Kidney (tissue), 14 donors: ENCODE results near the gene FIGNL2. TPM values are rescaled to one million over a fixed set of nuclear protein-coding genes. Genes with fewer than 3 reads are reported as not detected.

Experiments
- DNase-seq, 5 donors: peaks; one replicate each; pipeline ENCODE4 v3.0.0-alpha.2; 2013 to 2020
- FAIRE-seq: peaks from 2 replicates; lab custom pipeline; 2012; peaks lifted over from hg19 to GRCh38; lab: Jason Lieb, UNC
- H3K27ac ChIP-seq, 2 donors: one replicate each; pipeline ENCODE4 v1.7.0; 2013; ENCODE audit warnings: low read depth in 2 of 2, low read length in 2 of 2, inconsistent platforms in 1 of 2
- H3K27me3 ChIP-seq: one replicate; pipeline ENCODE4 v1.7.1; 2013; ENCODE audit warnings: low read length, inconsistent platforms; ENCODE audit not compliant: control insufficient read depth, insufficient read depth
- H3K36me3 ChIP-seq, 3 donors: one replicate each; pipeline versions ENCODE4 v1.7.0 to v1.7.1; 2013; ENCODE audit warnings: low read length in 3 of 3, control low read depth in 1 of 3, inconsistent platforms in 1 of 3; ENCODE audit not compliant: insufficient read depth in 3 of 3, control insufficient read depth in 2 of 3
- H3K4me1 ChIP-seq, 3 donors: one replicate each; pipeline versions ENCODE4 v1.7.0 to v1.7.1; 2013; ENCODE audit warnings: low read length in 3 of 3, inconsistent platforms in 1 of 3, low read depth in 1 of 3; ENCODE audit not compliant: control insufficient read depth in 2 of 3, insufficient read depth in 2 of 3
- H3K4me3 ChIP-seq, 3 donors: one replicate each; pipeline versions ENCODE4 v1.7.0 to v1.8.1; 2013; ENCODE audit warnings: low read length in 3 of 3, control low read depth in 1 of 3, inconsistent platforms in 1 of 3
- H3K9ac ChIP-seq, 3 donors: one replicate each; pipeline versions ENCODE4 v1.7.0 to v1.7.1; 2013; ENCODE audit warnings: low read length in 3 of 3, control low read depth in 1 of 3, inconsistent platforms in 1 of 3
- H3K9me3 ChIP-seq, 3 donors: one replicate each; pipeline versions ENCODE4 v1.7.0 to v1.7.1; 2013; ENCODE audit warnings: low read length in 3 of 3, control low read depth in 1 of 3, inconsistent platforms in 1 of 3; ENCODE audit not compliant: control insufficient read depth in 2 of 3, insufficient read depth in 1 of 3
- intact Hi-C: fragments of 100-400 bp; cut with DNase I; formaldehyde crosslinking; loops from one replicate; pipeline ENCODE4 v1.11.1; 2022
- polyA plus RNA-seq: library from polyadenylated mRNA; stranded (reverse); fragments of 350-450 nt; fragmentation: Illumina TruSeq; extraction: RNeasy Lipid Tissue Mini Kit (QIAGEN cat#74804); gene quantifications from one replicate; pipeline ENCODE4 v1.2.3, GENCODE V29; 2014; ENCODE audit warnings: low read depth, low replicate concordance; ENCODE audit not compliant: insufficient read depth
- total RNA-seq: library from RNA; stranded (reverse); fragmentation: NEBNext Ultra II Directional; extraction: Animal tissue kit (Norgen Biotek cat#: 25700); gene quantifications from one replicate; pipeline ENCODE4 v1.2.1, GENCODE V29; 2021
- TF ChIP-seq, protein P1 (sequence below): IDR thresholded peaks from 3 replicates; pipeline ENCODE4 v1.5.1; 2012; ENCODE audit warnings: mild to moderate bottlenecking, moderate library complexity, borderline replicate concordance; ENCODE audit not compliant: insufficient read depth; ENCODE audit errors: extremely low read depth
- donor health status: control.
- donor health status: control.
- donor health status: control.
- donor health status: control.
- donor health status: control.
- donor health status: DM: yes; HTN: yes; CAD: no.
- donor health status: Normal renal cell carcinoma (clear cell type).

The FIGNL2 gene
- total and polyA plus RNA-seq, 2 donors from 2014 or later, result 3.1 to 6.1 TPM

DNA sequence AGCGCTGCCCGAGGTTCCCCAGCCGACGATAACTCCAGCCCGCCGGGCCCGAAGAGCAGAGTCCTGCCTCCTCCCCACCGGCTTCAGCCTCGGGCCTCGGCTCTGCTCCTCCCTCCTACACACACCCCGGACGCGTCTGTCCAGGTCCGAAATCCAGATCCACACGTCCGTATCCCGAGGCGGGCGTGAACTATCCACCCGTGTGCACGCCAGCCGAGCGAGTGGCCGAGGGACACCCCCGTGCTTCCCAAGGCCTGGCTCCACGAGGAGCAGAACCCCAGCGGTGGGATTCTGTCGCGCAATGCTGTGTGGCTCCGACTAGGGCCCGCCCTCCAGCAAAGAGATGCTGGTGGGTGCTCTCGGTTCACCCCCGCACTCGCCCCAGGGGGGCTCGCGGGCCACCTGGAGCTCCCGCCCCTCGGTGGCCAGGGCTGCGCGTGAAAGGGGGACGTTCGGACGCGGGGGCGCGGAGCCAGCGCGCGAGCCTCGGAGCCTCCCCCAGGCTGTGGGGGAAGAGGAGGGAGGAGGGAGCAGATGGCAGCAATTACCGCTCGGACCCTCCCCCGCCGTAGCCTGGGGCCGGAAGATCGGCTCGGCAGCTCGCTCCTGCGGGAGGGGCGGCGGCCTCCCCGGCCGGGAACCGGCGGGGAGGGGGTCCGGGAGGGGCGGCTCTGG, 20.4 kb upstream of the FIGNL2 start:
- peak overlapping the region in 2 of 3 donors; percentile 8 to 46 for H3K4me3 ChIP-seq
- H3K9ac ChIP-seq, result peak overlapping the region in 1 of 3 donors; percentile 34
- no peaks in the 10 kb centered on the region for H3K9me3 ChIP-seq
- no peak for FAIRE-seq
- intact Hi-C loops, result no loop called here
- H3K27me3 ChIP-seq, result no peaks in the 10 kb centered on the region
- TF ChIP-seq, protein P1, sequence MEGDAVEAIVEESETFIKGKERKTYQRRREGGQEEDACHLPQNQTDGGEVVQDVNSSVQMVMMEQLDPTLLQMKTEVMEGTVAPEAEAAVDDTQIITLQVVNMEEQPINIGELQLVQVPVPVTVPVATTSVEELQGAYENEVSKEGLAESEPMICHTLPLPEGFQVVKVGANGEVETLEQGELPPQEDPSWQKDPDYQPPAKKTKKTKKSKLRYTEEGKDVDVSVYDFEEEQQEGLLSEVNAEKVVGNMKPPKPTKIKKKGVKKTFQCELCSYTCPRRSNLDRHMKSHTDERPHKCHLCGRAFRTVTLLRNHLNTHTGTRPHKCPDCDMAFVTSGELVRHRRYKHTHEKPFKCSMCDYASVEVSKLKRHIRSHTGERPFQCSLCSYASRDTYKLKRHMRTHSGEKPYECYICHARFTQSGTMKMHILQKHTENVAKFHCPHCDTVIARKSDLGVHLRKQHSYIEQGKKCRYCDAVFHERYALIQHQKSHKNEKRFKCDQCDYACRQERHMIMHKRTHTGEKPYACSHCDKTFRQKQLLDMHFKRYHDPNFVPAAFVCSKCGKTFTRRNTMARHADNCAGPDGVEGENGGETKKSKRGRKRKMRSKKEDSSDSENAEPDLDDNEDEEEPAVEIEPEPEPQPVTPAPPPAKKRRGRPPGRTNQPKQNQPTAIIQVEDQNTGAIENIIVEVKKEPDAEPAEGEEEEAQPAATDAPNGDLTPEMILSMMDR, result no peak
- peaks cover 2 to 22% (median 6%) of the 10 kb centered on the region in 3 donors for H3K4me1 ChIP-seq
- no peak overlapping the region for H3K27ac ChIP-seq
- peak; percentile 67 to 85 (median 81) for DNase-seq
- no peaks in the 10 kb centered on the region for H3K36me3 ChIP-seq

DNA sequence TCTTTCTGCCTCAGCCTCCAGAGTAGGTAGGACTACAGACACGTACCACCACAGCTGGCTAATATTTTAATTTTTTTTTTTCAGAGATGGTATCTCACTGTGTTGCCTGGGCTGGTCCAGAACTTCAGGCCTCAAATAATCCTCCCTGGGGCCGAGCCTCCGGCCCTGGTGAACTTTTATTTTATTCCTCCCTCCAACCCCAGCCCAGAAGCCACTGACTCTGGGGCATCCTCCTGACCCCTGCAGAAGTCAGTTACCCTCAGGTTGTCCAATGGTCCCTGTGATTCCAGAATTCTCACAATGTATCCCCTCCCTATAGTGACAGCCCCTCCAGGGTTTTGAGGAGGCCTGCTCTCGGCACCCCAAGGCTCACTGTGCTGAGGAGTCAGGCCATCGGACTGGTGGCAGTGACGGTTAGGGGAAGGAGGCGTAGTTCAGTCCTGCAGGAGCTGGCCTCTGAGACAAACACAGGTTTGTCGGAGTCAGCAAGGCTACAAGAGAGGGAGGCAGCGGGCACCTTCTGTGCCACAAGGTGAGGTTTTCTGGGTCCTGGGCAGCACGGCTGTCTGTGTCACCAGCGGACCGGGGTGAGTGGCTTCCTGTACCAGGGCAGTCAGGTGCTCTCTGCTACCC, 19.4 kb upstream of the FIGNL2 start:
- H3K4me1 ChIP-seq, result peaks cover 0 to 27% (median 2%) of the 10 kb centered on the region in 3 donors
- H3K4me3 ChIP-seq, result no peak overlapping the region
- TF ChIP-seq, protein P1, result no peak
- FAIRE-seq, result no peak
- DNase-seq, result peak in 2 of 5 donors; percentile 45 to 69
- H3K9ac ChIP-seq, result no peak overlapping the region
- no peaks in the 10 kb centered on the region for H3K9me3 ChIP-seq
- H3K36me3 ChIP-seq, result no peaks in the 10 kb centered on the region
- H3K27me3 ChIP-seq, result no peaks in the 10 kb centered on the region
- intact Hi-C loops, result no loop called here
- H3K27ac ChIP-seq, result no peak overlapping the region

DNA sequence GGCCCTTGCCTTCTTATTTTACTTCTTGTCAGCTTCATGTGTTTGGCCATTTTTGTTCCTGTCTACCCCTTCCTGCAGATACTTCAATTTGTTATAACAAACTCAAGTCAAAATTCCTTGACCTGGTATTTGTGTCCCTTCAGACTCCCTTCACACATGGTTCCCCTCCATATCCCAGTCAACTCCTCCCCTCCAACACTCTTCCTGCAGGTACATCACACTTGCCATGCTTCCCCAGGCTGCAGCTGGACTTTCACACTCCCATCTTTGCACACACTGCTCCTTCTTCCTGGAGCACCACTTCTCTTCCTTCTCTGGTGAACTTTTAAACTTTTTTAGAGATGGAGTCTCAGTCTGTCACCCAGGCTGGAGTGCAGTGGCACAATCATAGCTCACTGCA, 18.9 kb upstream of the FIGNL2 start:
- Histone ChIP-seq H3K27me3 (no peaks in the 10 kb centered on the region), H3K36me3 (no peaks in the 10 kb centered on the region), H3K9me3 (no peaks in the 10 kb centered on the region), H3K27ac (no peak overlapping the region), H3K4me1 (peaks cover 0 to 27% (median 2%) of the 10 kb centered on the region in 3 donors), H3K4me3 (no peak overlapping the region), H3K9ac (no peak overlapping the region)
- intact Hi-C loops, result no loop called here
- TF ChIP-seq, protein P1, result no peak
- DNase-seq, result peak in 4 of 5 donors; percentile 10 to 75 (median 63)
- FAIRE-seq, result no peak
